Immature natural killer cell (primary cell): ENCODE data around the gene LRRC2. TPM values are rescaled to one million over a fixed set of nuclear protein-coding genes. Genes with fewer than 3 reads are reported as not detected.
A peak's percentile ranks its signal among the peaks of the same experiment; 100 is the strongest.

Experiments used
- DNase-seq, 3 donors: peaks; one replicate each; pipeline ENCODE4 v3.0.0; 2022; ENCODE audit warnings: mixed read lengths in 1 of 3
- H3K27ac Mint-ChIP-seq, 6 donors: one replicate each; pipeline ENCODE4 v1.8.0; 2020; ENCODE audit warnings: mixed read lengths in 6 of 6, mild to moderate bottlenecking in 5 of 6, inconsistent platforms in 4 of 6, moderate library complexity in 3 of 6
- H3K27me3 Mint-ChIP-seq, 3 donors: one replicate each; pipeline ENCODE4 v1.8.0; 2020 to 2021; ENCODE audit warnings: low read depth in 3 of 3, mild to moderate bottlenecking in 3 of 3, mixed read lengths in 3 of 3, moderate library complexity in 3 of 3, inconsistent platforms in 1 of 3
- H3K36me3 Mint-ChIP-seq, 3 donors: one replicate each; pipeline ENCODE4 v1.8.0; 2020; ENCODE audit warnings: mixed read lengths in 3 of 3, inconsistent platforms in 2 of 3, mild to moderate bottlenecking in 2 of 3
- H3K4me1 Mint-ChIP-seq, 2 donors: one replicate each; pipeline ENCODE4 v1.8.0; 2020; ENCODE audit warnings: inconsistent platforms in 2 of 2, mild to moderate bottlenecking in 2 of 2, mixed read lengths in 2 of 2, moderate library complexity in 1 of 2
- H3K4me3 Mint-ChIP-seq, 5 donors: one replicate each; pipeline ENCODE4 v1.8.0; 2020; ENCODE audit warnings: mild to moderate bottlenecking in 5 of 5, mixed read lengths in 5 of 5, inconsistent platforms in 3 of 5, moderate library complexity in 3 of 5
- H3K9me3 Mint-ChIP-seq, 6 donors: one replicate each; pipeline ENCODE4 v1.8.0; 2020; ENCODE audit warnings: mild to moderate bottlenecking in 6 of 6, mixed read lengths in 6 of 6, inconsistent platforms in 4 of 6, moderate library complexity in 3 of 6
- polyA plus RNA-seq, 3 donors: library from polyadenylated mRNA; unstranded; fragments of 300-500 nt; fragmentation: Illumina TruSeq; gene quantifications; one replicate each; pipeline ENCODE4 v1.2.3, GENCODE V29; 2021

LRRC2 gene
- polyA plus RNA-seq, 3 donors from 2014 or later, result not detected

DNA sequence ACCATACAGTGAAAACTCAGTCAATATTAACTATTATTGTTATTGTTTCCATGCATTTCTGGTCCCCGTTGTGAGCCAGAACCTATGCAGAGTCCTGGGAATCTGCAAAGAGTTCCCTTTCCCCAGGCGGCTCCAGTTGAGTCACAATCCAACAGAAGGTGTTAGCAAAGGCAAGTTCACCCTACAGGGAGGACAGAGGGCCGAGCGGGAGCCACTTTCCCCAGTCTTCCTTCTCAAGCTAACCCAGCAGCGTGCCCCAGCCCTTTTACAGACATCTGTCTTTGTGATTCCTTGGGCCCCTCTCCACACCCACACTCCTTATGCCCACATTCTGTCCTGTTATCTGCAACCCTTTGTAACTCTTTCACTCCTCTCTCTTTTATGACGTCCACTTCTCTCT, 88.3 kb downstream of the LRRC2 start:
- Mint-ChIP-seq H3K27ac (no peak overlapping the region), H3K4me3 (no peak overlapping the region), H3K27me3 (peaks cover 3 to 16% (median 5%) of the 10 kb centered on the region in 3 donors), H3K9me3 (peaks cover 9 to 19% (median 16%) of the 10 kb centered on the region in 6 donors), H3K4me1 (no peaks in the 10 kb centered on the region), H3K36me3 (peaks cover 0 to 9% (median 5%) of the 10 kb centered on the region in 3 donors)
- no peak for DNase-seq

DNA sequence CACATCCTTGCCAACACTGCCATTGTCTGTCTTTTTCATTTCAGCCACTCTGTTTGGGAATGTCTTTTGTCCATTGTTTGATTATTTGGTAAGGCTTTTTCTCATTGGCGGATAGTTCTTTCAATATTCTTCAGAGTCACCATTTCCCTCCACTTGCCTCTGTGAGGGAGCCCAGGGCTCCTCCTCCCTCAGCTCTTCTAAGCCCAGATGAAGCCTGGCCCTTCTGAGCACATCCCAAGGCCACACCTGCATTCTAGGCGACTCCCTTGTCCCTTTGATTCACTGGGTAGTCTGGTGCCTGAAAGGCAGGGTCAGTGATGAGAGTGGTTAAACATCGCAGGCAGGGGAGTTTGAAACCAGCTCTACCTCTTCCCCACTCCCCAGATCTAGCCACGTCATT, 89.0 kb downstream of the LRRC2 start:
- peaks cover 4 to 18% (median 7%) of the 10 kb centered on the region in 3 donors for H3K27me3 Mint-ChIP-seq
- DNase-seq, result no peak
- no peak overlapping the region for H3K27ac Mint-ChIP-seq
- H3K36me3 Mint-ChIP-seq, result peaks cover 0 to 9% (median 5%) of the 10 kb centered on the region in 3 donors
- H3K4me3 Mint-ChIP-seq, result no peak overlapping the region
- H3K4me1 Mint-ChIP-seq, result no peaks in the 10 kb centered on the region
- H3K9me3 Mint-ChIP-seq, result peaks cover 9 to 19% (median 16%) of the 10 kb centered on the region in 6 donors

DNA sequence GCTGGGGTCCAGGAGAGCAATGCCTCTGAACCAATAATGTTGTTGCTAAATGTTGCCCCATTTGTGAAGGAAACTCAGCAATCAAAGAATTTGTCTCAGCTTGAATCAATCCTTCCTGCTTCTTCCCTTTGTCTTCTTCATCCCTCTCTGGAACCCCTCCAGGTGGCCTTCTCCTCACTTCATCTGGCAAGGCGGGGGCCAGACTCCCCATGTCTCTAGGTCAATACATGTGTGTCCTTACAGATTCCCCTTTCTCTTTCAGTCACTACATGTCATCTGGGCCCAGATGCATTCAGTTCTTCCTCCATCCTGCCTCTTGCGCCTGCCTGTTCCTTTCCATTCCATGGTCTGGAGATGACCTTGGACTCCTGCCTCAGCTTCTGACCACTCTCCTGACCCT, 93.4 kb downstream of the LRRC2 start:
- H3K9me3 Mint-ChIP-seq, result peaks cover 9 to 19% (median 16%) of the 10 kb centered on the region in 6 donors
- H3K27me3 Mint-ChIP-seq, result peaks cover 7 to 9% (median 8%) of the 10 kb centered on the region in 3 donors
- no peak overlapping the region for H3K4me3 Mint-ChIP-seq
- no peaks in the 10 kb centered on the region for H3K4me1 Mint-ChIP-seq
- no peak for DNase-seq
- no peak overlapping the region for H3K27ac Mint-ChIP-seq
- H3K36me3 Mint-ChIP-seq, result peaks cover 0 to 9% (median 5%) of the 10 kb centered on the region in 3 donors

DNA sequence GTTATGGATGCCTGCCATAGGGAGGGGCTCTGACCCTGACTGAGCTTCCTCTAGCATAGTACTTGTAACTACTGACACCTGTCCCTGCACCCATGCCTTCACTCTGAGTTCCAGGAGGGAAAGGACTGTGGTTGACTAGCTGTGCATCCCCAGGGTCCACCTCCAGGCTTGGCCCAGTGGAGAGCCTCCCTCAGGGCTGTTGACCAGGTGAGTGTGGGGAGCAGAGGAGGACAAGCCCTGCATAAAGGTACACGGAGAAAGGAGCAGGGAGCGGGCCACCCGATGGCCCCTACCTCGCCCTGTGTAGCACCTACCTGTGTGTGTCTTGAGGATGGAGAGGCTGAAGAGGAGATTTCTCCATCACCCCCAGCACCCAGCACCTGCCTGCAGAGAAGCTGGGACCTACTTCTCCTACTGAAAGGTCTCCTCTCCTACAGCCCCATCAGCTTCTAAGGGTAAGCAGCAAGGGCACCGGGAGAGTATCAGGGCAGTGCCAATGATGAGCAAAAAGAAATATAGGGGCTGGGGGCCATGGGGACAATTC, 94.7 kb downstream of the LRRC2 start:
- Mint-ChIP-seq H3K27me3 (peaks cover 7 to 9% (median 7%) of the 10 kb centered on the region in 3 donors), H3K9me3 (peaks cover 9 to 19% (median 16%) of the 10 kb centered on the region in 6 donors)

DNA sequence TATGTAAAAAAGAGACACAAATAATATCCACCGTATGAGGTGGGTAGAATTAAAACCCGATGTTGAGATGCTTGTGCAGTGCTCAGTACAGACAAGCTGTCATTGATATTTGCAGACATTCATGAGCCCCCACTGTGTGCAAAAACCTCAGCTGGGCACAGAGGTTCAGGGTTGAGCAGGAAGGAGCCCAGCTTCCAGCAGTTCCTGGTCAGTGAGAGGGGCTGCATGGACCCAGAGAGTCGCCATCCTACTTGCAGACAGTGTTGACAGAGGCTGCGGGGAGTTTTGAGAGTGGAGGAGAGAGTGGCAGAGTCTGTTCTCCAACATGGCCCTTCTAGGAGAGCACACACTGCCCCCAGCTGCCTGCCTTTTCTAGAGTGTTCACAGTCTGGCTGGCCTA, 95.3 kb downstream of the LRRC2 start:
- H3K4me1 Mint-ChIP-seq, result no peaks in the 10 kb centered on the region
- H3K27ac Mint-ChIP-seq, result no peak overlapping the region
- DNase-seq, result no peak
- H3K9me3 Mint-ChIP-seq, result peaks cover 9 to 18% (median 16%) of the 10 kb centered on the region in 6 donors
- H3K36me3 Mint-ChIP-seq, result peaks cover 0 to 9% (median 5%) of the 10 kb centered on the region in 3 donors
- H3K27me3 Mint-ChIP-seq, result peaks cover 7 to 12% (median 7%) of the 10 kb centered on the region in 3 donors
- no peak overlapping the region for H3K4me3 Mint-ChIP-seq

More for the DNA sequence above, 94.7 kb downstream of the LRRC2 start:
- no peak for DNase-seq
- Mint-ChIP-seq H3K36me3 (peaks cover 0 to 9% (median 5%) of the 10 kb centered on the region in 3 donors), H3K4me1 (no peaks in the 10 kb centered on the region), H3K27ac (peak overlapping the region in 1 of 6 donors; percentile 37), H3K4me3 (no peak overlapping the region)

DNA sequence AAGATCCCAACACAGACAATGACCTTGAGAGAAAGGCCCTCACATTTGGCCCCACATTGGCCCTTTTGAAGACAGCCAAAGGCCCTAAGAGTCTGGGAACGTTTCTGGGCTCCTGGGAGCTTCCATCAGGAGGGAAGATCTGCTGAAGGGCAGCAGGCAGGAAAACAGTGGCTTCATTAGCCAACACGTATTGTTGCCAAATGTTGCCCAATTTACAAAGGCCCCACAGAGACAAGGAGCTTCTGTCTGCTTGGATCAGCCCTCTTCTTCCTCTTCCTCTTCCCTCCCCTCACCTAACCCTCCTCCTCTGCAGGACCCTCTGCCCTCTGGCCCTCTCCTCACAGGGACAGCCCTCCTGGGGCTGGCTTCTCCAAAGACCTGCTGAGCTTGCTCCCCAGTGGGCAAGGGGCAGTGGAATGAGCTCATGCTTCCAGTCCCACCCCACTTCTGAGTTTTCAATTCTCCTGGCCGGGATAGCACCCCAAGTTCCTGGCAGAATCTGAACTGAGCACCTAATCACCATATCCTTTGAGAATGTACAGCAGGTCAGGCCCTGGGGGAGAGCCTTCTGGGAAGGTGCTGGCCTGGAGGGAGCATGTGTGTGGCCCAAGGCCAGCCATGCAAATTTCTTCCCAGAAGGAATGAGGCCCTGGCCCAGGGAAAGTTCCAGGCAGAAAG, 96.3 kb downstream of the LRRC2 start:
- Mint-ChIP-seq H3K4me1 (no peaks in the 10 kb centered on the region), H3K36me3 (no peaks in the 10 kb centered on the region), H3K4me3 (no peak overlapping the region), H3K9me3 (peaks cover 5 to 8% (median 8%) of the 10 kb centered on the region in 6 donors), H3K27ac (no peak overlapping the region), H3K27me3 (peaks cover 7 to 19% (median 8%) of the 10 kb centered on the region in 3 donors)
- no peak for DNase-seq

DNA sequence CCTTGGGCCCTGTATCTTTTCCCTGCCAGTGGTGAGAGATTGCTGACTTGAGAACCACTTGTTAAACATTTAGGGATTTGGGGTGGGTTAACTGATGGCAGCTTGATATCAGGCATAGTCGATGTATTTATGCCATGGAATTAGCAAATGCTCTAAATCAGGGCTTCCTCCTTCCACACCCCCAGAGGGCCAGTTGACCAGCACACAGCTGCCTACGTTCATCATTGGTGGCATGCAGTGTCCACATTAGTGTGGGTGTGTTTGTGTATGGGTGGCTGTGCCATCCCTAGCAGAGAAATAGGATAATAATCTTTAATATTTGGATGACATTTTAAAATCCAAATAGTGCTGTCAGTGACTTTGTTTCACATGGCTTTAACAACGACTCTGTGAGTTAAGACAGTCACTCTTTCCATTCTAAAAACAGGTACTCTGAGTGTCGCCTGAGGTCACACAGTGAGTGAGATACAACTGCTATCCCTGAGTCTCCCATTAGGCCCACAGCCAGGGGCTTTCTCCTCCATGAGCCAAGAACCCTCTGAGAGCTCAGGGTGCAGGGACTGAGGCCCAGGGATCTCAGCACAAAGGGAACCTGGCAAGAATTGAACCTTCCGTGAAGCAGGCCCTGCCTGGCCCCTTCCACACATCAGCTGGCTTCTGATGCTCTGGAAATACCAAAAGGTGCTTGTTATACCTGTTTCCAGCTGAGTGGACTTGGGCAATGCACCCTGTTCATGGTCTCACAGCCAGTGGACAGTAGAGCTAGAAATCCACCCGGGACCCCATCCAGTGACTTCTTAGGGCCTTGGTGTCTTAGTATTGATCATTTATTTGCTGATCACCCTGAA, 97.1 kb downstream of the LRRC2 start:
- Mint-ChIP-seq H3K27ac (no peak overlapping the region), H3K36me3 (no peaks in the 10 kb centered on the region), H3K27me3 (peaks cover 8 to 21% (median 9%) of the 10 kb centered on the region in 3 donors), H3K4me3 (no peak overlapping the region), H3K9me3 (peaks cover 0 to 2% (median 0%) of the 10 kb centered on the region in 6 donors), H3K4me1 (no peaks in the 10 kb centered on the region)
- DNase-seq, result no peak

DNA sequence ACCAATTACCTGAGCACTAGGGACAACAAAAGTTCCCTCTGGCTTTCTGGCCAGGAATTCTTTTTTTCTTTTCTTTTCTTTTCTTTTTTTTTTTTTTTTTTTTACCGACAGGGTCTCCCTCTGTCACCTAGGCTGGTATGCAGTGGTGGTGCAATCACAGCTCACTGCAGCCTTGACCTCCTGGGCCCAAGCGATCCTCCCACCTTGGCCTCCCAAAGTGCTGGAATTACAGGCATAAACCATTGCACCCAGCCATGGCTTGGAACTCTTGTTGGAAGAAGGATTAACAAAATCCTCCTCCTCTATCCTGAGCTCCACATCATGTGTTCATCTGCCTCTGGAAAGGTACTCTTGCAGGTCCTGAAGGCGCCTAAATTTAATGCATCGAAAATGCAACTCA, 98.5 kb downstream of the LRRC2 start:
- peaks cover 7 to 19% (median 16%) of the 10 kb centered on the region in 3 donors for H3K27me3 Mint-ChIP-seq
- H3K9me3 Mint-ChIP-seq, result no peaks in the 10 kb centered on the region
- H3K4me1 Mint-ChIP-seq, result no peaks in the 10 kb centered on the region
- H3K36me3 Mint-ChIP-seq, result no peaks in the 10 kb centered on the region
- DNase-seq, result no peak
- H3K4me3 Mint-ChIP-seq, result no peak overlapping the region
- H3K27ac Mint-ChIP-seq, result no peak overlapping the region

DNA sequence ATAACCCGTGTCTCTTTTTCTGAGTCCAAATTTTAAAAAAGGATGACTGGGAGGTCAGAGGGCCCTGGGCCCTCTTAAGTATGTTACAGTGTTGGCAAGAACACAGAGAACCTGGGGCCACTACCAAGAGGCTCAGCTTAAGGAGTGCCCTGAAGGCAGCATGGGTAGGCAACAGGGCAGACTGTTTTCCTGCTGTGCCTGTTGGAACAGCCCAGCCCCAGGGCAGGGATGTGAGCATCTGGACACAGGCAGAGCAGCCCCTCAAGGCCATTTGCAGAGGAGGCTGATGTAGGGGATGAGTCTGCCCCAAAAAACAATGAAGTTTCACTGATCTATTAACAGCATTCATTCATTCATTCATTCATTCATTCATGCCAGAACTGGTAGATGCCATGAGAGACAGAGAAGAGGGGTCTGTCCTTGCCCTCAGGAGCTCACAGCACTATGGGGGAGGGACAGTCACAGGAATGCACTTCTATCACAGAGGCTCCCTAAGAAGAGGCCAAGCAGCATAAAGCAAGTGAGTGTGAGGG, 99.2 kb downstream of the LRRC2 start:
- Mint-ChIP-seq H3K27ac (no peak overlapping the region), H3K4me3 (no peak overlapping the region), H3K36me3 (no peaks in the 10 kb centered on the region), H3K27me3 (peaks cover 5 to 21% (median 15%) of the 10 kb centered on the region in 3 donors), H3K4me1 (no peaks in the 10 kb centered on the region), H3K9me3 (no peaks in the 10 kb centered on the region)
- DNase-seq, result no peak

DNA sequence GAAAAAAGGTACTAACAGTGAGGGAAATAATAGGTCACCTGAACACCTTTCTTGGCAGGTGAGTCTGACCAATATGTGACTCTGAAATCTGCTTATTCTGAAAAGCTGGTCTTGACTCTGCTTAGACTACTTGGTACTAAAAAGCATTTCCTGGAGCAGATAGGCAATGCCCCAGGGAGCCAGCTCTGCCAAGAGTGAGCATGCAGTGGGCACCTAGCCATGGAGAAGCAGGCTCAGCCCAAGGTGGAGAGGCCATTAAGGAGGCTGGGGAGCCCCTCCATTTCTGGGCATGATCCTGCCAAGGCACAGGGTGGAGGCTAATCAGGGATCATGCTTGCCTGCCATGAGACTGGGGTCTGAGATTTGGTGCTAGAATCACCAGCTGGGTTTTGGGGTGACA, 99.8 kb downstream of the LRRC2 start:
- H3K36me3 Mint-ChIP-seq, result no peaks in the 10 kb centered on the region
- H3K4me3 Mint-ChIP-seq, result no peak overlapping the region
- no peak overlapping the region for H3K27ac Mint-ChIP-seq
- no peaks in the 10 kb centered on the region for H3K4me1 Mint-ChIP-seq
- peaks cover 0 to 2% (median 0%) of the 10 kb centered on the region in 6 donors for H3K9me3 Mint-ChIP-seq
- no peak for DNase-seq
- H3K27me3 Mint-ChIP-seq, result peaks cover 7 to 21% (median 14%) of the 10 kb centered on the region in 3 donors

Other genes with a start within 250 kb of the LRRC2 start
- gene CCR2, start 212.2 kb downstream of the LRRC2 start, polyA plus RNA-seq, result 10 to 100 TPM in 1 of 3 donors, 1 to 10 TPM in 2; 3.5 to 10.8 (median 6.7) TPM
- 1 to 10 TPM in 2 of 3 donors, not detected in 1; 1.4 to 4.2 TPM for gene CCR5, start 195.4 kb downstream of the LRRC2 start, polyA plus RNA-seq
- gene CCRL2, start 159.0 kb downstream of the LRRC2 start, polyA plus RNA-seq, result 1 to 10 TPM; 1.3 to 2.0 (median 1.4) TPM
- not detected for gene LTF, start 101.4 kb downstream of the LRRC2 start, polyA plus RNA-seq
- gene RTP3, start 68.3 kb downstream of the LRRC2 start, polyA plus RNA-seq, result not detected
- gene FAM240A, start 46.2 kb upstream of the LRRC2 start, polyA plus RNA-seq, result not detected
- gene ALS2CL, start 127.4 kb upstream of the LRRC2 start, polyA plus RNA-seq, result not detected
- gene TMIE, start 135.1 kb upstream of the LRRC2 start, polyA plus RNA-seq, result not detected
- not detected for gene PRSS50, start 151.6 kb upstream of the LRRC2 start, polyA plus RNA-seq